SK-N-SH (cell line): ENCODE results near the gene SLC15A1.

ENCODE experiments used
- RAD21 ChIP-seq: IDR thresholded peaks from 2 replicates; pipeline ENCODE4 v1.6.1; 2012; ENCODE audit warnings: mild to moderate bottlenecking, low read length
- RFX5 ChIP-seq: IDR thresholded peaks from 2 replicates; pipeline ENCODE4 v1.6.1; 2012; ENCODE audit warnings: mild to moderate bottlenecking, improper control_type of control experiment, low read length
- SIN3A ChIP-seq: IDR thresholded peaks from 2 replicates; pipeline ENCODE4 v1.6.1; 2012; ENCODE audit warnings: low read depth, mild to moderate bottlenecking, low read length, moderate library complexity, borderline replicate concordance
- SMC3 ChIP-seq: IDR thresholded peaks from 2 replicates; pipeline ENCODE4 v1.6.1; 2012; ENCODE audit warnings: low read depth, low read length, improper control_type of control experiment
- YY1 ChIP-seq: IDR thresholded peaks from 2 replicates; pipeline ENCODE4 v1.4.0; 2012; ENCODE audit warnings: low read depth, mild to moderate bottlenecking

DNA sequence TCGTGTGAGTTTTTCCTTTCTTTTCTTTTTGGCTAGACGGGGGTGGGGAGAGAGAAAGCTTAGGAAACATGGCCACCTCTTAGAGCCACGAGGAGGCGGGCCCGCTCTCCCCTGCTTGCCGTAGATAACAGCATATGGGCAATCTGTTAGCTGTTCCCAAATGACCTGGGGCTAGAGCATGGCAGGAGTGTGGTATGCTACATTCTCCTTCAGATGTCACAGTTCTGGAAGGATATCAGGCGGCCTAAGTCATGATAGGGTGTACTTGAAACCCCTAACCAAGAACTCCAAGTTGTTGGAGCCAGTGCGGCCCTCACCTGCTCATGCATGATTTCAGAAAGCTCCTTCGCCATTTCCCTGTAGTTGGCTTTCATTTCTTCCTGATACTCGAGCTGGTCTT is 44.3 kb upstream of the SLC15A1 start:
- TF ChIP-seq SIN3A: no peak
- no peak for TF ChIP-seq RFX5
- TF ChIP-seq YY1: no peak
- no peak for TF ChIP-seq SMC3
- TF ChIP-seq RAD21: no peak
